ENCODE results near the gene APPBP2.
A peak's percentile ranks its signal among the peaks of the same experiment; 100 is the strongest.
"Not testable (repeated sequence)": the region's sequence is repeated elsewhere in the genome, so short reads cannot be mapped to it uniquely, and the experiment has no call there.

The APPBP2 gene

GRCh38 chr17:60524463-60525327 lies 1.3 kb downstream of the APPBP2 start:
- peak overlapping the region; percentile 55 for H3K4me3 ChIP-seq (ENCODE audit: low read depth, low read length)
- TF ChIP-seq CTCF (IDR thresholded peaks at IDR 0.05; ENCODE audit: borderline replicate concordance, insufficient read depth, low read depth, low read length), result no peak

- TF ChIP-seq CTCF (IDR thresholded peaks at IDR 0.05; ENCODE audit: borderline replicate concordance, insufficient read depth, low read depth, low read length), result no peak
- no peak overlapping the region for H3K4me3 ChIP-seq (ENCODE audit: low read depth, low read length)
These were observed 2.2 kb downstream of the APPBP2 start for GRCh38 chr17:60523822-60524221.

- no peak for TF ChIP-seq CTCF (IDR thresholded peaks at IDR 0.05; ENCODE audit: borderline replicate concordance, insufficient read depth, low read depth, low read length)
- no peak overlapping the region for H3K4me3 ChIP-seq (ENCODE audit: low read depth, low read length)
These were observed 3.0 kb downstream of the APPBP2 start for GRCh38 chr17:60522889-60523626.

GRCh38 chr17:60519795-60520194 lies 6.2 kb downstream of the APPBP2 start:
- H3K4me3 ChIP-seq (ENCODE audit: low read depth, low read length), result no peak overlapping the region
- TF ChIP-seq CTCF (IDR thresholded peaks at IDR 0.05; ENCODE audit: borderline replicate concordance, insufficient read depth, low read depth, low read length), result no peak

GRCh38 chr17:60515683-60516082 lies 10.4 kb downstream of the APPBP2 start:
- not testable (repeated sequence) for H3K4me3 ChIP-seq (ENCODE audit: low read depth, low read length)

- H3K4me3 ChIP-seq (ENCODE audit: low read depth, low read length), result not testable (repeated sequence)
These were observed 10.8 kb downstream of the APPBP2 start for GRCh38 chr17:60515199-60515598.

GRCh38 chr17:60514500-60514899 lies 11.5 kb downstream of the APPBP2 start:
- no peak for TF ChIP-seq CTCF (IDR thresholded peaks at IDR 0.05; ENCODE audit: borderline replicate concordance, insufficient read depth, low read depth, low read length)
- H3K4me3 ChIP-seq (ENCODE audit: low read depth, low read length), result no peak overlapping the region

- no peak for TF ChIP-seq CTCF (IDR thresholded peaks at IDR 0.05; ENCODE audit: borderline replicate concordance, insufficient read depth, low read depth, low read length)
These were observed 12.0 kb downstream of the APPBP2 start for GRCh38 chr17:60514053-60514452.

More at GRCh38 chr17:60514053-60514452, 12.0 kb downstream of the APPBP2 start:
- H3K4me3 ChIP-seq (ENCODE audit: low read depth, low read length), result no peak overlapping the region
